Neuronal stem cell (in vitro differentiated cells): ENCODE results near the gene ABHD17B.

Experiments used
- DNase-seq: peaks from one replicate; pipeline ENCODE4 v3.0.0-alpha.2; 2013; ENCODE audit warnings: low spot score
- H2AFZ ChIP-seq: one replicate; pipeline ENCODE4 v1.6.1; 2013; ENCODE audit warnings: mild to moderate bottlenecking, low read length, inconsistent platforms
- H2AK5ac ChIP-seq: 2 replicates; pipeline ENCODE4 v1.6.1; 2013; ENCODE audit warnings: low read depth, mild to moderate bottlenecking, inconsistent platforms, low read length, moderate library complexity, mixed read lengths
- H2BK120ac ChIP-seq: 2 replicates; pipeline ENCODE4 v1.6.1; 2013; ENCODE audit warnings: low read depth, mild to moderate bottlenecking, inconsistent platforms, low read length, moderate library complexity, mixed read lengths
- H2BK12ac ChIP-seq: one replicate; pipeline ENCODE4 v1.6.1; 2013; ENCODE audit warnings: low read length, inconsistent platforms
- H2BK15ac ChIP-seq: 2 replicates; pipeline ENCODE4 v1.6.1; 2013; ENCODE audit warnings: mild to moderate bottlenecking, low read length, inconsistent platforms, mixed read lengths
- H2BK5ac ChIP-seq: one replicate; pipeline ENCODE4 v1.6.1; 2013; ENCODE audit warnings: inconsistent platforms, mild to moderate bottlenecking, low read length, moderate library complexity
- H3K14ac ChIP-seq: one replicate; pipeline ENCODE4 v1.6.1; 2013; ENCODE audit warnings: low read length, inconsistent platforms
- H3K18ac ChIP-seq: 2 replicates; pipeline ENCODE4 v1.6.1; 2013; ENCODE audit warnings: low read length, inconsistent platforms
- H3K23ac ChIP-seq: 2 replicates; pipeline ENCODE4 v1.6.1; 2013; ENCODE audit warnings: low read depth, mild to moderate bottlenecking, mixed read lengths, low read length, inconsistent platforms; ENCODE audit not compliant: poor library complexity
- H3K27ac ChIP-seq: replicated peaks from 3 replicates; pipeline ENCODE4 v1.5.1; 2013; ENCODE audit warnings: low read length, inconsistent platforms
- H3K27me3 ChIP-seq, 3 experiments: 2 replicates each; pipeline ENCODE4 v1.6.1; 2013; ENCODE audit warnings: low read length in 3 of 3, mild to moderate bottlenecking in 2 of 3, inconsistent platforms in 1 of 3, low read depth in 1 of 3, mixed read lengths in 1 of 3, moderate library complexity in 1 of 3; ENCODE audit not compliant: control insufficient read depth in 3 of 3, insufficient read depth in 3 of 3
- H3K36me3 ChIP-seq, 2 donors: replicated peaks in 1 of 2; 2 replicates each; pipeline ENCODE4 v1.6.1; 2013; ENCODE audit warnings: low read length in 2 of 2; ENCODE audit not compliant: control insufficient read depth in 2 of 2, insufficient read depth in 2 of 2
- H3K4ac ChIP-seq: 2 replicates; pipeline ENCODE4 v1.6.1; 2013; ENCODE audit warnings: inconsistent platforms, mild to moderate bottlenecking, low read length, moderate library complexity
- H3K4me1 ChIP-seq, 2 donors: 1 replicate in 1 of 2; 2 replicates in 1 of 2; pipeline ENCODE4 v1.6.1; 2013; ENCODE audit warnings: low read length in 2 of 2, low read depth in 1 of 2; ENCODE audit not compliant: control insufficient read depth in 2 of 2, insufficient read depth in 1 of 2
- H3K4me2 ChIP-seq: one replicate; pipeline ENCODE4 v1.6.1; 2013; ENCODE audit warnings: mild to moderate bottlenecking, low read length, inconsistent platforms; ENCODE audit not compliant: insufficient read depth, poor library complexity, severe bottlenecking
- H3K4me3 ChIP-seq, 2 donors: 2 replicates each; pipeline ENCODE4 v1.5.1; 2013; ENCODE audit warnings: low read length in 2 of 2, mild to moderate bottlenecking in 2 of 2, inconsistent platforms in 1 of 2, moderate library complexity in 1 of 2
- H3K79me1 ChIP-seq: one replicate; pipeline ENCODE4 v1.6.1; 2013; ENCODE audit warnings: low read depth, mild to moderate bottlenecking, inconsistent platforms, low read length, moderate library complexity
- H3K9ac ChIP-seq: one replicate; pipeline ENCODE4 v1.6.1; 2013; ENCODE audit warnings: mild to moderate bottlenecking, low read depth, low read length, inconsistent platforms; ENCODE audit not compliant: poor library complexity
- H3K9me3 ChIP-seq, 2 donors: replicated peaks in 1 of 2; 2 replicates each; pipeline versions ENCODE3 to v1.6.1; 2013; ENCODE audit warnings: low read length in 2 of 2, mild to moderate bottlenecking in 2 of 2, inconsistent platforms in 1 of 2, low read depth in 1 of 2, mixed read lengths in 1 of 2, moderate library complexity in 1 of 2; ENCODE audit not compliant: control insufficient read depth in 2 of 2, insufficient read depth in 1 of 2
- H4K8ac ChIP-seq: one replicate; pipeline ENCODE4 v1.6.1; 2013; ENCODE audit warnings: low read depth, mild to moderate bottlenecking, inconsistent platforms, low read length, moderate library complexity
- H4K91ac ChIP-seq: one replicate; pipeline ENCODE4 v1.6.1; 2013; ENCODE audit warnings: low read length, low read depth, mild to moderate bottlenecking, inconsistent platforms; ENCODE audit not compliant: poor library complexity
- WGBS, 2 donors: extraction: QIAGEN DNeasy Blood & Tissue Kit; methylation state at CpG; one replicate each; pipeline ENCODE4 v1.1.7; 2013; ENCODE audit warnings: missing lambda C conversion rate in 2 of 2, mixed read lengths in 1 of 2; ENCODE audit not compliant: insufficient read length in 2 of 2, insufficient replicate concordance in 1 of 2; ENCODE audit errors: extremely low coverage in 2 of 2; 5-methylcytosine and 5-hydroxymethylcytosine counted together

ABHD17B gene

GRCh38 chr9:71822456-71822855 lies 88.5 kb downstream of the ABHD17B start:
- no peak overlapping the region for H3K27ac ChIP-seq
- H3K4ac ChIP-seq: no peak overlapping the region
- no peaks in the 10 kb centered on the region for H3K36me3 ChIP-seq
- H3K4me1 ChIP-seq: peaks cover 0 to under 1% of the 10 kb centered on the region in 2 donors
- no peak overlapping the region for H2AFZ ChIP-seq
- no peak overlapping the region for H3K14ac ChIP-seq
- no peak overlapping the region for H4K8ac ChIP-seq
- H2BK120ac ChIP-seq: no peak overlapping the region
- no peak overlapping the region for H3K9ac ChIP-seq
- H2BK12ac ChIP-seq: no peak overlapping the region
- no peak overlapping the region for H4K91ac ChIP-seq
- H2AK5ac ChIP-seq: no peak overlapping the region
- H3K27me3 ChIP-seq: no peaks in the 10 kb centered on the region
- H3K9me3 ChIP-seq: no peaks in the 10 kb centered on the region
- H2BK15ac ChIP-seq: no peak overlapping the region
- H3K23ac ChIP-seq: no peak overlapping the region
- H3K79me1 ChIP-seq: no peaks in the 10 kb centered on the region
- H3K18ac ChIP-seq: no peak overlapping the region
- no peak overlapping the region for H2BK5ac ChIP-seq
- no peak for DNase-seq
- no peak overlapping the region for H3K4me2 ChIP-seq
- H3K4me3 ChIP-seq: no peak overlapping the region
- WGBS, 2 donors: no CpG with 5 or more reads among the region's 3 CpGs

GRCh38 chr9:71821405-71821804 lies 89.6 kb downstream of the ABHD17B start:
- H2BK15ac ChIP-seq: no peak overlapping the region
- no CpG with 5 or more reads among the region's 3 CpGs for WGBS, 2 donors
- H3K27me3 ChIP-seq: no peaks in the 10 kb centered on the region
- no peaks in the 10 kb centered on the region for H3K36me3 ChIP-seq
- no peak overlapping the region for H3K27ac ChIP-seq
- H4K8ac ChIP-seq: no peak overlapping the region
- no peak overlapping the region for H3K14ac ChIP-seq
- no peak for DNase-seq
- H3K4me3 ChIP-seq: no peak overlapping the region
- no peak overlapping the region for H2AFZ ChIP-seq
- H2AK5ac ChIP-seq: no peak overlapping the region
- no peak overlapping the region for H3K4ac ChIP-seq
- H3K79me1 ChIP-seq: no peaks in the 10 kb centered on the region
- no peaks in the 10 kb centered on the region for H3K9me3 ChIP-seq
- H3K9ac ChIP-seq: no peak overlapping the region
- no peak overlapping the region for H3K18ac ChIP-seq
- H3K4me2 ChIP-seq: no peak overlapping the region
- no peak overlapping the region for H2BK12ac ChIP-seq
- no peak overlapping the region for H2BK120ac ChIP-seq
- no peak overlapping the region for H2BK5ac ChIP-seq
- H3K4me1 ChIP-seq: peaks cover 3 to 7% of the 10 kb centered on the region in 2 donors
- no peak overlapping the region for H3K23ac ChIP-seq
- H4K91ac ChIP-seq: no peak overlapping the region

GRCh38 chr9:71820403-71820921 lies 90.5 kb downstream of the ABHD17B start:
- Histone ChIP-seq H2AK5ac (no peak overlapping the region), H3K23ac (no peak overlapping the region), H3K4me2 (no peak overlapping the region), H3K14ac (no peak overlapping the region), H3K27me3 (no peaks in the 10 kb centered on the region), H2BK120ac (no peak overlapping the region), H3K4me1 (peaks cover 3 to 7% of the 10 kb centered on the region in 2 donors), H3K27ac (no peak overlapping the region), H3K36me3 (no peaks in the 10 kb centered on the region), H3K4ac (no peak overlapping the region), H4K91ac (no peak overlapping the region), H3K9ac (no peak overlapping the region), H4K8ac (no peak overlapping the region), H2BK12ac (no peak overlapping the region), H3K18ac (no peak overlapping the region), H2AFZ (no peak overlapping the region), H3K79me1 (no peaks in the 10 kb centered on the region), H2BK5ac (no peak overlapping the region), H3K9me3 (no peaks in the 10 kb centered on the region), H2BK15ac (no peak overlapping the region), H3K4me3 (no peak overlapping the region)
- 100% methylated on average over 1 of the region's 6 CpGs; no CpG with 5 or more reads in 1 of the 2 donors for WGBS, 2 donors
- no peak for DNase-seq

- Histone ChIP-seq H3K9ac (no peak overlapping the region), H2BK5ac (no peak overlapping the region), H3K23ac (no peak overlapping the region), H3K4me3 (no peak overlapping the region), H3K18ac (no peak overlapping the region), H2BK15ac (no peak overlapping the region), H2BK120ac (no peak overlapping the region), H3K4me2 (no peak overlapping the region), H2BK12ac (no peak overlapping the region), H3K4ac (no peak overlapping the region), H3K36me3 (no peaks in the 10 kb centered on the region), H2AFZ (no peak overlapping the region), H2AK5ac (no peak overlapping the region), H3K27ac (no peak overlapping the region), H4K8ac (no peak overlapping the region), H3K4me1 (peaks cover 3 to 7% of the 10 kb centered on the region in 2 donors), H3K9me3 (no peaks in the 10 kb centered on the region), H3K27me3 (no peaks in the 10 kb centered on the region), H4K91ac (no peak overlapping the region), H3K79me1 (no peaks in the 10 kb centered on the region), H3K14ac (no peak overlapping the region)
- no CpG with 5 or more reads among the region's 8 CpGs for WGBS, 2 donors
- DNase-seq: peak; percentile 26
Observed at GRCh38 chr9:71819115-71819739, 91.8 kb downstream of the ABHD17B start.
